WERI-Rb-1 (cell line): ENCODE results near the gene MAP4K4.
A peak's percentile ranks its signal among the peaks of the same experiment; 100 is the strongest.

Source experiments
- DNase-seq: peaks from one replicate; pipeline ENCODE4 v3.0.0-alpha.2; 2020
- H3K27ac ChIP-seq: fragments of 250-450 bp; sonication (Bioruptor Pico); 2 replicates; pipeline ENCODE4 v1.5.1; 2020; ENCODE audit warnings: mild to moderate bottlenecking, moderate library complexity
- H3K27me3 ChIP-seq: fragments of 250-450 bp; sonication (Bioruptor Pico); 2 replicates; pipeline ENCODE4 v1.5.1; 2021; ENCODE audit warnings: mild to moderate bottlenecking, low read depth, moderate library complexity; ENCODE audit not compliant: insufficient read depth, severe bottlenecking
- H3K36me3 ChIP-seq: fragments of 250-450 bp; sonication (Bioruptor Pico); 2 replicates; pipeline ENCODE4 v1.5.1; 2020; ENCODE audit warnings: mild to moderate bottlenecking, moderate library complexity
- H3K4me3 ChIP-seq: 2 replicates; pipeline ENCODE4 v1.5.1; 2011; ENCODE audit warnings: low read depth, mild to moderate bottlenecking, control low read depth, low read length
- H3K9me3 ChIP-seq: fragments of 250-450 bp; sonication (Bioruptor Pico); 2 replicates; pipeline ENCODE4 v1.5.1; 2021; ENCODE audit warnings: mild to moderate bottlenecking, moderate library complexity; ENCODE audit not compliant: severe bottlenecking
- TF ChIP-seq, protein P1 (sequence below): IDR thresholded peaks from 2 replicates; pipeline ENCODE4 v1.5.1; 2011; ENCODE audit warnings: low read depth, mild to moderate bottlenecking, control low read depth, inconsistent platforms, low read length

Gene MAP4K4

DNA sequence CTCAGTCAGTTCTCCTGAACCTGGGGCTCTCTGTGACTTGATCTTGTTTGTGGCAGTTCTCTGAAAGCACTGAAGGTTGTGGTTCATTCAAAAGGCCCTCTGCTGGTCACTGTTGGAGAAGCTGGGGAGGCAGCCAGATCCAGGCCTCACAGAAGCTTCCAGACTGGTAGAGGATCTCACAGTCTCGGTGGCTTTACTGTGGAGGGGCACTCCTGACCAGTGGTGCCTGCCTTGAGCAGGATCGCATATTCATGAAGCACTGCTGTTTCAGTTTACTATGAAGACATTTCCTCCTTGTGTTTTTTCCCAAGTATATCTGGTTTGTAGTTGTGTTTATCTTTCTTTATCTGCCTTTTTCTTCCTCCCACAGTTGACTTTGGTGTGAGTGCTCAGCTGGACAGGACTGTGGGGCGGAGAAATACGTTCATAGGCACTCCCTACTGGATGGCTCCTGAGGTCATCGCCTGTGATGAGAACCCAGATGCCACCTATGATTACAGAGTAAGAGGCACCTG, 133.9 kb downstream of the MAP4K4 start:
- TF ChIP-seq, protein P1, sequence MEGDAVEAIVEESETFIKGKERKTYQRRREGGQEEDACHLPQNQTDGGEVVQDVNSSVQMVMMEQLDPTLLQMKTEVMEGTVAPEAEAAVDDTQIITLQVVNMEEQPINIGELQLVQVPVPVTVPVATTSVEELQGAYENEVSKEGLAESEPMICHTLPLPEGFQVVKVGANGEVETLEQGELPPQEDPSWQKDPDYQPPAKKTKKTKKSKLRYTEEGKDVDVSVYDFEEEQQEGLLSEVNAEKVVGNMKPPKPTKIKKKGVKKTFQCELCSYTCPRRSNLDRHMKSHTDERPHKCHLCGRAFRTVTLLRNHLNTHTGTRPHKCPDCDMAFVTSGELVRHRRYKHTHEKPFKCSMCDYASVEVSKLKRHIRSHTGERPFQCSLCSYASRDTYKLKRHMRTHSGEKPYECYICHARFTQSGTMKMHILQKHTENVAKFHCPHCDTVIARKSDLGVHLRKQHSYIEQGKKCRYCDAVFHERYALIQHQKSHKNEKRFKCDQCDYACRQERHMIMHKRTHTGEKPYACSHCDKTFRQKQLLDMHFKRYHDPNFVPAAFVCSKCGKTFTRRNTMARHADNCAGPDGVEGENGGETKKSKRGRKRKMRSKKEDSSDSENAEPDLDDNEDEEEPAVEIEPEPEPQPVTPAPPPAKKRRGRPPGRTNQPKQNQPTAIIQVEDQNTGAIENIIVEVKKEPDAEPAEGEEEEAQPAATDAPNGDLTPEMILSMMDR: peak; percentile 65
- H3K9me3 ChIP-seq: no peaks in the 10 kb centered on the region
- H3K27me3 ChIP-seq: no peaks in the 10 kb centered on the region
- peaks cover 82% of the 10 kb centered on the region for H3K36me3 ChIP-seq
- H3K4me3 ChIP-seq: no peak overlapping the region
- no peak overlapping the region for H3K27ac ChIP-seq
- peak; percentile 66 for DNase-seq

DNA sequence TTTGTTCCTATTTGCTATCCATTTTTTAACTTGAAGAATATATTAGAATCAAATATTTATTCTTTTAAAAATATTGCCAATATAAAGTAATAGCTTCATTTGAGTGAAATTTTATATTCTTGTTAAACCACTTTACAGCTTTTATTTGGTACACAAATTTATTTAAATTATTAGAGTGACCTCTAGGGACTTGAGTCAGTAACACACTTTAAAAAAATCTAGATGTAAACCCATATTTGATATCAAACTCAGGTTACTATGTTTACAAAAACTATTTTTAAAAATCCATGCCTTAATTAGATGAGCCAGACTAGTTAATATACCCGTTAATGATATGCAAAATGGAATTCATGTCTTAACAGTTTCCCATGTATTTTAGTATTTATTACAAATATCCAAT, 134.6 kb downstream of the MAP4K4 start:
- no peak overlapping the region for H3K27ac ChIP-seq
- TF ChIP-seq, protein P1: no peak
- H3K4me3 ChIP-seq: no peak overlapping the region
- no peak for DNase-seq
- peaks cover 76% of the 10 kb centered on the region for H3K36me3 ChIP-seq
- no peaks in the 10 kb centered on the region for H3K9me3 ChIP-seq
- H3K27me3 ChIP-seq: no peaks in the 10 kb centered on the region

DNA sequence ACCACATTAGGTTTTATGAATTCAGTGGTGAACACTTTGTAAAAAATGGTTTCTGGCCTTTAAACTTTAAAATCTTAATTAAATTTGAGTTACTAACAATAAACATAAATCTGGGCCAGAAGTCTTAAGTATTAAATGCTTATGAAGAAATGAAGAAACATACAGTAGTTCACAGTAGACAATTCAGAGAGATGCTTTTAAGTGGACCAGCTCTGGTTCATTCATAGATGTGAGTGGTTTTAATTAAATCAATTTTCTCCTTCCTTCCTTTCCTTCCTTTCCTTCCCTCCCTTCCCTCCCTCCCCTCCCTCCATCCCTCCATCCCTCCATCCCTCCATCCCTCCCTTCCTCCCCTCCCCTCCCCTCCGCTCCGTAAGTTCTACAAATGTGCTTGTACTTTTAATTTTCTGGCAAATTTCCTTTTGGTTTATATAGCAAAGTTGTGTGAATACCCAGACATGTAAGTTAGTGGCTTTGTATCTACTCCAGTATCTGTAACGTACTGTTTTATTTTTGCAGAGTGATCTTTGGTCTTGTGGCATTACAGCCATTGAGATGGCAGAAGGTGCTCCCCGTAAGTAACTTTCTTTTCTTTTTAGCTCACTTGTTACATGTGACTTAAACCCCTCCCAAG, 136.5 kb downstream of the MAP4K4 start:
- Histone ChIP-seq H3K4me3 (no peak overlapping the region), H3K36me3 (peaks cover 81% of the 10 kb centered on the region), H3K27ac (no peak overlapping the region), H3K27me3 (no peaks in the 10 kb centered on the region), H3K9me3 (no peaks in the 10 kb centered on the region)
- no peak for DNase-seq
- TF ChIP-seq, protein P1: no peak

DNA sequence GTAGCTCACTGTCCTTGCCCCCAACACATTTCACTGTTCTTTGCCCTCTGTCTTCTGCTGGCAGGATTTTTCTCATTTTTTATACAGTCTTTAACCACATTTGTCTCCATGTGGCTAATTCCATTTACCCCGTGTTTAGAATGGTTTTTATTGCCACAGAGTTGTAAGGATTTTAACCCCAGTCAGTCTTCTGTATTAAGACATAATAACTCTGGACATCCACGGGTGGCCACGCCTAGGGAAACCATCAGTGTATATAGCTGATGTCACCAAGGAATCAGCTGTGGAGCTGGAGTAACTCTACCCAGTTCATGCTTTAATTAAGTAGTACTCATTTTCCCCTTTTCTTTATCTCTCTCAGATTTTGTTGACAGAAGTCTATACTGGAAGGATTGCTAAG, 139.8 kb downstream of the MAP4K4 start:
- DNase-seq: no peak
- Histone ChIP-seq H3K4me3 (no peak overlapping the region), H3K36me3 (peaks cover 80% of the 10 kb centered on the region), H3K9me3 (no peaks in the 10 kb centered on the region), H3K27ac (no peak overlapping the region), H3K27me3 (no peaks in the 10 kb centered on the region)
- TF ChIP-seq, protein P1: no peak

DNA sequence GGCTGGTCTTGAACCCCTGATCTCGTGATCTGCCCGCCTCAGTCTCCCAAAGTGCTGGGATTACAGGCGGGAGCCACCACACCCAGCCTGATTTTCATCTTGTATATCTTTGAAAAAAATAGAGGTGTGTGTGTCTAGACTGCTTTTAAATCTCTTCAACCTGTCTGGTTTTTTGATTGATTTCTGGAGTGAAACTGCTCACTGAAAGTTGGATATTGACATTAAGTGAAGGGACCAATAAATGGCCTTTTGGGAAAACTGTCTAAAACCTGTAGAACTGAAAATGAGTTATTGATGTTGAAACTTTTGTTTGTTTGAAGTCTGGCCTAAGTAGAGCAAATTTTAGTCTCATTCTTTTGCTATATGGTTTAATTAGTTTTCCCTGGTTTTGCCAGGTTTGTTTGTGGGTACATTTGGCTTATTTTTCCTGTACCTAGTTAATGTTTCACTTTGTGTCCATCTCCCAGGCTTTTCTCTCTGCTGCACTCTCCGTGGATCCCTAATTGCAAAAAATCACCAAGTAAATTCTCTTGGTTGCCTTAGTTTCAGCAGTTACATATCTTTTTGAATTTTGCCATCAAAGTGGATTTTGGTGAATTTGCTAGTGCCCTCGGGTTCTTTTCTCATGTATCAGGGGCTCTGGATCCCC, 144.3 kb downstream of the MAP4K4 start:
- no peak for DNase-seq
- Histone ChIP-seq H3K9me3 (no peaks in the 10 kb centered on the region), H3K36me3 (peaks cover 93% of the 10 kb centered on the region), H3K27me3 (no peaks in the 10 kb centered on the region), H3K4me3 (no peak overlapping the region), H3K27ac (no peak overlapping the region)
- TF ChIP-seq, protein P1: no peak
